ENCODE data around the gene RNF115. TPM values are rescaled to one million over a fixed set of nuclear protein-coding genes. Genes with fewer than 3 reads are reported as not detected.

Gene RNF115
- total RNA-seq, 2 donors from 2014 or later = 12.7 to 13.2 TPM

- Histone ChIP-seq H3K9me3 (no peaks in the 10 kb centered on the region), H3K4me3 (no peak overlapping the region), H3K27ac (no peak overlapping the region), H3K27me3 (no peaks in the 10 kb centered on the region), H3K4me1 (peaks cover 23% of the 10 kb centered on the region), H3K36me3 (replicated peaks in 1 of 2; ENCODE audit: insufficient read depth in 1 of 2, low read depth in 2 of 2) (no peaks in the 10 kb centered on the region)
- no peak for ATAC-seq
- intact Hi-C loops (cut with DNase I) = no loop called here
- TF ChIP-seq, protein P1, sequence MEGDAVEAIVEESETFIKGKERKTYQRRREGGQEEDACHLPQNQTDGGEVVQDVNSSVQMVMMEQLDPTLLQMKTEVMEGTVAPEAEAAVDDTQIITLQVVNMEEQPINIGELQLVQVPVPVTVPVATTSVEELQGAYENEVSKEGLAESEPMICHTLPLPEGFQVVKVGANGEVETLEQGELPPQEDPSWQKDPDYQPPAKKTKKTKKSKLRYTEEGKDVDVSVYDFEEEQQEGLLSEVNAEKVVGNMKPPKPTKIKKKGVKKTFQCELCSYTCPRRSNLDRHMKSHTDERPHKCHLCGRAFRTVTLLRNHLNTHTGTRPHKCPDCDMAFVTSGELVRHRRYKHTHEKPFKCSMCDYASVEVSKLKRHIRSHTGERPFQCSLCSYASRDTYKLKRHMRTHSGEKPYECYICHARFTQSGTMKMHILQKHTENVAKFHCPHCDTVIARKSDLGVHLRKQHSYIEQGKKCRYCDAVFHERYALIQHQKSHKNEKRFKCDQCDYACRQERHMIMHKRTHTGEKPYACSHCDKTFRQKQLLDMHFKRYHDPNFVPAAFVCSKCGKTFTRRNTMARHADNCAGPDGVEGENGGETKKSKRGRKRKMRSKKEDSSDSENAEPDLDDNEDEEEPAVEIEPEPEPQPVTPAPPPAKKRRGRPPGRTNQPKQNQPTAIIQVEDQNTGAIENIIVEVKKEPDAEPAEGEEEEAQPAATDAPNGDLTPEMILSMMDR (IDR thresholded peaks at IDR 0.05) = no peak
- no peak for TF ChIP-seq POLR2A (IDR thresholded peaks at IDR 0.05)
- 83 to 84% methylated on average over 7 of the region's 7 CpGs for WGBS, 2 donors
- DNase-seq = no peak
Measured at GRCh38 chr1:145806844-145807243, 17.1 kb downstream of the RNF115 start.

- ATAC-seq (no peak), DNase-seq (no peak)
- intact Hi-C loops (cut with DNase I) = no loop called here
- 92 to 95% methylated on average over 4 of the region's 4 CpGs for WGBS, 2 donors
- Histone ChIP-seq H3K4me1 (peaks cover 23% of the 10 kb centered on the region), H3K27me3 (no peaks in the 10 kb centered on the region), H3K27ac (no peak overlapping the region), H3K4me3 (no peak overlapping the region), H3K36me3 (replicated peaks in 1 of 2; ENCODE audit: insufficient read depth in 1 of 2, low read depth in 2 of 2) (no peaks in the 10 kb centered on the region), H3K9me3 (no peaks in the 10 kb centered on the region)
- TF ChIP-seq, protein P1 (IDR thresholded peaks at IDR 0.05) = no peak
- no peak for TF ChIP-seq POLR2A (IDR thresholded peaks at IDR 0.05)
Measured at GRCh38 chr1:145806408-145806807, 17.5 kb downstream of the RNF115 start.

DNA sequence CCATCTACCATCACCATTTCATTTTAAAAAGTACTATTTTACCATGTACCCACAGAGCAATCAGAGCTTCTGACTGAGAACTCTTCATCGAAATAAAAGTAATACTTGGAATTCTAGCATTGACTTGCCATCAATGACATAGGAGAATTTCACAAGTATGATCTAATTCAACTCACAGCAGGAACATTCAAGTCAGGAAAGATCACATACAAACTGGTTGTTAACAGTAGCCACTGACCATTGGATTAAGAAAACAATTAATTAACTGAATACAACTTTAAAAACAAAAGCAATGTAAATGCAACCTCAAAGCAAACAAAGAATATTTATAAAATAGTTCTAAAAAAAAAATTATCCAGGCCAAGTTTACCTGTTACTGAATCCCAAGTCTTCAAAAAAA lies 18.8 kb downstream of the RNF115 start:
- Histone ChIP-seq H3K4me3 (no peak overlapping the region), H3K9me3 (no peaks in the 10 kb centered on the region), H3K27me3 (no peaks in the 10 kb centered on the region), H3K4me1 (peaks cover 23% of the 10 kb centered on the region), H3K27ac (no peak overlapping the region), H3K36me3 (replicated peaks in 1 of 2; ENCODE audit: insufficient read depth in 1 of 2, low read depth in 2 of 2) (no peaks in the 10 kb centered on the region)
- no peak for DNase-seq
- no peak for ATAC-seq
- TF ChIP-seq, protein P1 (IDR thresholded peaks at IDR 0.05) = no peak
- no peak for TF ChIP-seq POLR2A (IDR thresholded peaks at IDR 0.05)
- intact Hi-C loops (cut with DNase I) = no loop called here
- 93 to 96% methylated on average over 1 of the region's 1 CpG for WGBS, 2 donors

- intact Hi-C loops (cut with DNase I) = no loop called here
- WGBS, 2 donors = 56 to 61% methylated on average over 3 of the region's 3 CpGs
- TF ChIP-seq, protein P1 (IDR thresholded peaks at IDR 0.05) = no peak
- TF ChIP-seq POLR2A (IDR thresholded peaks at IDR 0.05) = no peak
- ATAC-seq = no peak
- no peak for DNase-seq
- H3K4me3 ChIP-seq = no peak overlapping the region
- no peak overlapping the region for H3K27ac ChIP-seq
- no peaks in the 10 kb centered on the region for H3K36me3 ChIP-seq (replicated peaks in 1 of 2; ENCODE audit: insufficient read depth in 1 of 2, low read depth in 2 of 2)
- H3K9me3 ChIP-seq = no peaks in the 10 kb centered on the region
- H3K4me1 ChIP-seq = peaks cover 23% of the 10 kb centered on the region
- no peaks in the 10 kb centered on the region for H3K27me3 ChIP-seq
Measured at GRCh38 chr1:145804235-145805045, 19.5 kb downstream of the RNF115 start.

DNA sequence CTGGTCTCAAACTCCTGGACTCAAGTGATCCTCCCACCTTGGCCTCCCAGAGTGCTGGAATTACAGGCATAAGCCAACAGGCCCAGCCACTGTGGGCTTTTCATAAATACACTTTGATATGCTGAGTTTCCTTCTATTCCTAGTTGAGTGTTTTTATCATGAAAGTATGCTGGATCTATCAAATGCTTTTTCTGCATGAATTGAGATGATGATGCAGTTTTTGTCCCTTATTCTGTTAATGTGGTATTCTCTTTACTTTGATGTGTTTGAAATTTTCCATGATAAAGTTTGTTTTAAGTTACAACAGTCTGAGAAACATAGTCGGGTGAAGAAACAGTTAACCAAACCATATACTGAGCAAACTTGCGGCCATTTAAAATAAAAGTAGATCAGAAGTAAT lies 24.1 kb downstream of the RNF115 start:
- no peak for ATAC-seq
- no peaks in the 10 kb centered on the region for H3K9me3 ChIP-seq
- H3K4me3 ChIP-seq = no peak overlapping the region
- no peaks in the 10 kb centered on the region for H3K27me3 ChIP-seq
- H3K36me3 ChIP-seq (replicated peaks in 1 of 2; ENCODE audit: insufficient read depth in 1 of 2, low read depth in 2 of 2) = no peaks in the 10 kb centered on the region
- DNase-seq = no peak
- no peak for TF ChIP-seq POLR2A (IDR thresholded peaks at IDR 0.05)
- TF ChIP-seq, protein P1 (IDR thresholded peaks at IDR 0.05) = no peak
- peaks cover 23% of the 10 kb centered on the region for H3K4me1 ChIP-seq
- intact Hi-C loops (cut with DNase I) = no loop called here
- 95 to 99% methylated on average over 2 of the region's 2 CpGs for WGBS, 2 donors
- no peak overlapping the region for H3K27ac ChIP-seq

Measured in body of pancreas (tissue), 4 donors.